Neutrophil (primary cell): ENCODE measurements around the gene CSNK1G1.

Source experiments
- H3K27ac ChIP-seq: fragments of 200-600 bp; sonication (generic); 2 replicates; pipeline ENCODE4 v1.5.1; 2016; ENCODE audit warnings: mild to moderate bottlenecking, moderate library complexity
- H3K27me3 ChIP-seq: fragments of 200-600 bp; sonication (generic); 2 replicates; pipeline ENCODE4 v1.6.0; 2016; ENCODE audit warnings: mild to moderate bottlenecking
- H3K36me3 ChIP-seq: fragments of 200-600 bp; sonication (generic); 2 replicates; pipeline ENCODE4 v1.5.1; 2017
- H3K4me1 ChIP-seq, 2 experiments: fragments of 200-600 bp in 1 of 2; sonication (generic) in 1 of 2; 1 replicate in 1 of 2; 2 replicates in 1 of 2; pipeline versions ENCODE4 v1.5.1 to v1.6.1; 2013 to 2016; ENCODE audit warnings: low read depth in 1 of 2, low read length in 1 of 2, mild to moderate bottlenecking in 1 of 2, moderate library complexity in 1 of 2; ENCODE audit not compliant: control insufficient read depth in 1 of 2, insufficient read depth in 1 of 2
- H3K4me3 ChIP-seq, 2 experiments: fragments of 200-600 bp in 1 of 2; sonication (generic) in 1 of 2; 1 replicate in 1 of 2; 2 replicates in 1 of 2; pipeline ENCODE4 v1.5.1; 2013 to 2016; ENCODE audit warnings: low read depth in 1 of 2, low read length in 1 of 2, mild to moderate bottlenecking in 1 of 2, moderate library complexity in 1 of 2
- H3K9me3 ChIP-seq: fragments of 200-600 bp; sonication (generic); 2 replicates; pipeline ENCODE4 v1.5.1; 2016
- TF ChIP-seq, protein P1 (sequence below): fragments of 200-600 bp; sonication (generic); IDR thresholded peaks from 2 replicates; pipeline ENCODE4 v1.5.1; 2016; ENCODE audit warnings: antibody characterized with exemption

Gene CSNK1G1

DNA sequence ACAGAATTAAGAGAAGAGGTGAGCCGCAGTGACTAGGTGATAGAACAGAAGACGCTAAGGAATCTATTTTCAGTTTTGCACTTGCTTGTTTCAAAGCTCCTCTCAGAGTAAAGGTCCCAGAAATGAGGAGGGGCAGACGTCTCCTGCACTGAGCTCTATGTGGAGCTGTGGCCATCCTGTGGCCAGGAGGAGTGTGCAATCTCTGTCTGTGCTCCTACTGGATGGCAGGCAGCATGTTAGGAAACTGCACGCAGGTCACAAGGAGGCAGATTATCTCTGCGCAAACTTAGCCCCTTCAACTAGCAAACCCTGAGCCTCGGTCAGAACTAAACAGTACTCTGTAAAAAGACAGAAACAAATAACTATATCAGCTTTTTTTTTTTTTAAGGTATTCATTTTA lies 162.0 kb downstream of the CSNK1G1 start:
- Histone ChIP-seq H3K4me1 (no peaks in the 10 kb centered on the region), H3K4me3 (no peak overlapping the region), H3K9me3 (no peaks in the 10 kb centered on the region), H3K27ac (no peak overlapping the region), H3K27me3 (no peaks in the 10 kb centered on the region), H3K36me3 (peaks cover 22% of the 10 kb centered on the region)
- TF ChIP-seq, protein P1, sequence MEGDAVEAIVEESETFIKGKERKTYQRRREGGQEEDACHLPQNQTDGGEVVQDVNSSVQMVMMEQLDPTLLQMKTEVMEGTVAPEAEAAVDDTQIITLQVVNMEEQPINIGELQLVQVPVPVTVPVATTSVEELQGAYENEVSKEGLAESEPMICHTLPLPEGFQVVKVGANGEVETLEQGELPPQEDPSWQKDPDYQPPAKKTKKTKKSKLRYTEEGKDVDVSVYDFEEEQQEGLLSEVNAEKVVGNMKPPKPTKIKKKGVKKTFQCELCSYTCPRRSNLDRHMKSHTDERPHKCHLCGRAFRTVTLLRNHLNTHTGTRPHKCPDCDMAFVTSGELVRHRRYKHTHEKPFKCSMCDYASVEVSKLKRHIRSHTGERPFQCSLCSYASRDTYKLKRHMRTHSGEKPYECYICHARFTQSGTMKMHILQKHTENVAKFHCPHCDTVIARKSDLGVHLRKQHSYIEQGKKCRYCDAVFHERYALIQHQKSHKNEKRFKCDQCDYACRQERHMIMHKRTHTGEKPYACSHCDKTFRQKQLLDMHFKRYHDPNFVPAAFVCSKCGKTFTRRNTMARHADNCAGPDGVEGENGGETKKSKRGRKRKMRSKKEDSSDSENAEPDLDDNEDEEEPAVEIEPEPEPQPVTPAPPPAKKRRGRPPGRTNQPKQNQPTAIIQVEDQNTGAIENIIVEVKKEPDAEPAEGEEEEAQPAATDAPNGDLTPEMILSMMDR, result no peak

DNA sequence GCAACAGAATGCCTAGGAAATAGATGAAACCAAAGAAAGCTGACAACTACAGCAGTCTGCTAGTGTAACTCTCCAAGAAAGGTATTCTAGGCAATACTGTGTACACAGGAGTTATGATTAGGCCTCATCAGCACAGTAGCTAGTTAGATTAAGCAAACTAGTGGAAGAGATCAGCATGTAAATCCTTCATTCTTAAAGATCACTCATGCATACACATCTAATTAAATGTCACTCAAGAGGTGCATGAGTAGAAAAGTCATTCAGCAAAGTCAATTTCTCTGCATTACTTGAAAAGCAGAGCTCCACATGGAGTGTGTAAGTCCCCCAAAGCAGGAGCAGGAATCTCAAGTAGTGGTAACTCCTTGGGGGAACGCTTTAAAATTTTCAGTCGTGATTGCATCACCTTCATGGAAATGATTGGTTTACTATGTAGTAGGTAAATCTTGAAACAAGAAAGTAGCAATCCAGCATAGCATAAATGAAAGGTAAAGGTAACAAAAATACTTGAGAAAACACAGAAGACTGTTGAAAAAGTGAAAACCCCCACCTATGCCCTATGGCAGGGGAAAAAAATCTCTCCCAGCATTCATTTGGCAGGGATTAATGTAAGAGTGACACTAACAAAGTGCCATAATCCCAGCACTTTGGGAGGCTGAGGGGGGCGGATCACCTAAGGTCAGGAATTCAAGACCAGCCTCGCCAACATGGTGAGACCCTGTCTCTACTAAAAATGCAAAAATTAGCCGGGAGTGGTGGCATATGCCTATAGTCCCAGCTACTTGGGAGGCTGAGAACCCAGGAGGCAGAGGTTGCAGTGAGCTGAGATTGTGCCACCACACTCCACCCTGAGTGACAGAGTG lies 163.8 kb downstream of the CSNK1G1 start:
- TF ChIP-seq, protein P1, result no peak
- no peaks in the 10 kb centered on the region for H3K27me3 ChIP-seq
- H3K9me3 ChIP-seq, result no peaks in the 10 kb centered on the region
- H3K4me1 ChIP-seq, result no peaks in the 10 kb centered on the region
- H3K36me3 ChIP-seq, result peaks cover 22% of the 10 kb centered on the region
- no peak overlapping the region for H3K27ac ChIP-seq
- H3K4me3 ChIP-seq, result no peak overlapping the region

DNA sequence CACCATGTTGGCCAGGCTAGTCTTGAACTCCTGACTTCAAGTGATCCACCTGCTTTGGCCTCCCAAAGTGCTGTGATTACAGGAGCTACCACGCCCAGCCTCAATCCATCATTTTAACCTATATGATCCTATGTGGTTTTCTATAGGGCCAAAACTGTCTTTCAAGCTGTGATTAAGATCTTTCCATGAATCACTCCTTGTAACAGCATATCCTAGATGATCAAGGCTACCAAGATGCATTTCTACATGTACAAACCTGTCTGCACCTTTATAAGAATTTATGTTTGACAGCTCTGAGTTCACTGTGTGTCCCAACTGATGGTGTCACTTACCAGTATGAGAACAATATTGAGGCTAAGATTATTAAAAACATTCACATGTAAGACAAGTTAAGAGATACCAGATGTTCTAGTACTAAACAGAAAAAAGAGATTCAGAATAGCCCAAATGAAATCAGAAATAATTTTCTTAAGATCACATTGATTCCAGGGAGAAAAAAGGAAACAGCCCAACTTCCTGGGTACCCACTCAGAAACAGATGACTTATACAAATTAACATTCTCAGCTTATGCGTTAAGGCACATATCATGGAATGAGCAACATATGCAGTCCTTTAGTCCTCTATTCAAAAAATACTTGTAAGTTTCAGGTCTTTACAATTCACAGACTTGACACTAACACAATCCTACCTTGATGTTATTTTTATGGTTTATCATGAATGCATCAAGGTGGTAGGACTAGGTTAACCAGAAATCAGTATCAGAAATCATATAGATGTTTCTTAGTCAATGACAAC lies 168.4 kb downstream of the CSNK1G1 start:
- no peak overlapping the region for H3K4me3 ChIP-seq
- H3K27me3 ChIP-seq, result no peaks in the 10 kb centered on the region
- H3K9me3 ChIP-seq, result no peaks in the 10 kb centered on the region
- peaks cover 4% of the 10 kb centered on the region for H3K36me3 ChIP-seq
- no peak overlapping the region for H3K27ac ChIP-seq
- H3K4me1 ChIP-seq, result peaks cover 6 to 10% of the 10 kb centered on the region in 2 experiments
- TF ChIP-seq, protein P1, result no peak

DNA sequence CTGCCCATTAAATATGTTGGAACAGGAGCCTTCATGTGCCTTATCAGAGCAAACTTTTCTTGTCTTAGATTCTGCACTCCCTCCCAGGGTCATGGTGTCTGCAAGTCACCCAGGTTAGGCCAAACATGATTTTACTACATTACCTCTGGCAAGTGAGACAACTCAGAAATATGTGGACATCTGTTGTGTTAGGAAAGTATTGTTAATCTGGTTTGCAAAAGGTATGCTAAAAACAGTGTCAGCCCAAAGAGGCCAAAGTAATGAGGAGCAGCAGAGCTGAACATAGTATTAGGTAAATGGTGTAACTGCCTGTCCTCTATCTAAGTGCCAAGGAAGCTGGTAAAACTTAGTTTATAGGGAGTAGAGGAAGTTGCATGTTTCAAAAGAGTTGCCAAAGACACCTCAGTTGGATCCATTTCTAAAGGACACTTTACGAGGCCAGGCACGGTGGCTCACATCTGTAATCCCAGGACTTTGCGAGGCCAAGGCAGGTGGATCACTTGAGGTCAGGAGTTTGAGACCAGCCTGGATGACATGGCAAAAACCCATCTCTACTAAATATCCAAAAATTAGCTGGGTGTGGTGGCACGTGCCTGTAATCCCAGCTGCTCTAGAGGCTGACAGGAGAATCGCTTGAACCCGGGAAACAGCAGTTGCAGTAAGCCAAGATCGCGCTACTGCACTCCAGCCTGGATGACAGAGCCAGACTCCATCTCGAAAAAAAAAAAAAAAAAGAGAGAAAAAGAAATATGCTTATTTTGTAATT lies 170.6 kb downstream of the CSNK1G1 start:
- TF ChIP-seq, protein P1, result no peak
- H3K4me3 ChIP-seq, result no peak overlapping the region
- H3K9me3 ChIP-seq, result no peaks in the 10 kb centered on the region
- H3K4me1 ChIP-seq, result peaks cover 6 to 10% of the 10 kb centered on the region in 2 experiments
- no peaks in the 10 kb centered on the region for H3K27me3 ChIP-seq
- H3K36me3 ChIP-seq, result peaks cover 9% of the 10 kb centered on the region
- peak overlapping the region; percentile 57 for H3K27ac ChIP-seq

DNA sequence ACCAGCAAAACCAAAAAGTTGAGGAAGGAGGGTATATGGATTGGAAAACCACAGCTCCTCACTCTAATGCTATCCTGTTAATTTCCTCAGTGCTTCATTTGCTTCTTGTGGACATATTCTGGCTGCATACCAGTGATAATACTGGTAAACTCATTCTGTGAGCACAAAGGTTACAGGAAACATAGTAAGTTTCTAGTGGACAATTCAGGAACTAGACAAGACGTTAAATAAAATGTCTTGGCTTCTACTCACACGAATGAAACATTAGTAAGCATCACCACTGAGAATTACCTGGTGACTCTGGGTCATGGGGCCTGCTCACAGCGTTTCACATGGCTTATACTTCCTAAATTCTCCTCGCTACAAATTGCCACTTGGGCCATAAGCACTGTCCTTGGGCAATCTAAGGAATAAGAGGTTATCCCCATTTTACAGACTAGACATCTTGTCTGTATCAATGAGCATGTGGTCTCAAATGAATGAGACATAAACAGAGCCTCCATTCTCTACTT lies 173.1 kb downstream of the CSNK1G1 start:
- TF ChIP-seq, protein P1, result no peak
- Histone ChIP-seq H3K9me3 (no peaks in the 10 kb centered on the region), H3K27ac (no peak overlapping the region), H3K36me3 (peaks cover 15% of the 10 kb centered on the region), H3K4me1 (peaks cover 6 to 10% of the 10 kb centered on the region in 2 experiments), H3K27me3 (no peaks in the 10 kb centered on the region), H3K4me3 (no peak overlapping the region)
